Heart right ventricle (tissue), 16 donors: ENCODE data around the gene RFX3. TPM values are rescaled to one million over a fixed set of nuclear protein-coding genes. Genes with fewer than 3 reads are reported as not detected.

Experiments
- ATAC-seq, 8 donors: fragments of 200-7000 bp; cut with Tn5 transposase; one replicate each; pipeline ENCODE4 v1.9.1; 2020; ENCODE audit warnings: mild to moderate bottlenecking in 8 of 8, moderate library complexity in 8 of 8, moderate number of reproducible peaks in 1 of 8
- DNase-seq, 2 donors: peaks; one replicate each; pipeline ENCODE4 v3.0.0-alpha.2; 2020
- H3K27ac ChIP-seq, 10 donors: fragments of 200-600 bp; sonication (generic) in 2 of 10; one replicate each; pipeline versions ENCODE4 v1.5.0 to v1.8.0; 2020 to 2022; ENCODE audit warnings: mild to moderate bottlenecking in 3 of 10
- H3K27me3 ChIP-seq, 7 donors: fragments of 200-600 bp; one replicate each; pipeline ENCODE4 v1.8.0; 2021 to 2022; ENCODE audit warnings: mild to moderate bottlenecking in 2 of 7
- H3K36me3 ChIP-seq, 9 donors: fragments of 200-600 bp; sonication (generic) in 1 of 9; one replicate each; pipeline versions ENCODE4 v1.5.0 to v1.8.0; 2020 to 2022; ENCODE audit warnings: mild to moderate bottlenecking in 2 of 9
- H3K4me1 ChIP-seq, 9 donors: fragments of 200-600 bp; sonication (generic) in 1 of 9; one replicate each; pipeline versions ENCODE4 v1.5.0 to v1.8.0; 2020 to 2022; ENCODE audit warnings: mild to moderate bottlenecking in 4 of 9
- H3K4me3 ChIP-seq, 10 donors: fragments of 200-600 bp; sonication (generic) in 2 of 10; one replicate each; pipeline versions ENCODE4 v1.5.0 to v1.8.0; 2020 to 2022; ENCODE audit warnings: mild to moderate bottlenecking in 7 of 10, moderate library complexity in 2 of 10
- H3K9me3 ChIP-seq, 11 donors: fragments of 200-600 bp in 10 of 11; sonication (generic) in 2 of 11; one replicate each; pipeline versions ENCODE4 v1.5.0 to v1.8.0; 2013 to 2022; ENCODE audit warnings: mild to moderate bottlenecking in 2 of 11, control low read depth in 1 of 11, moderate library complexity in 1 of 11
- CTCF ChIP-seq, 9 donors: fragments of 200-600 bp; sonication (generic) in 2 of 9; IDR thresholded peaks; one replicate each; pipeline versions ENCODE4 v1.5.0 to v1.8.0; 2021 to 2022; ENCODE audit warnings: antibody characterized with exemption in 9 of 9, mild to moderate bottlenecking in 5 of 9, moderate library complexity in 1 of 9
- whole genome bisulfite sequencing, 2 donors: extraction: QIAGEN DNeasy Blood & Tissue Kit; methylation state at CpG; one replicate each; pipeline ENCODE4 v1.1.7; 2013; ENCODE audit warnings: inconsistent platforms in 1 of 2; 5-methylcytosine and 5-hydroxymethylcytosine counted together
- intact Hi-C, 10 donors: fragments of 100-400 bp; cut with DNase I; formaldehyde crosslinking; loops; one replicate each; pipeline versions ENCODE4 v1.11.1 to v1.14.2; 2022
- polyA plus RNA-seq, 2 donors: library from polyadenylated mRNA; stranded (reverse); fragments of 200-250 nt; gene quantifications; one replicate each; pipeline ENCODE4 v1.2.3, GENCODE V29; 2013
- total RNA-seq, 10 donors: library from RNA; stranded (reverse); fragmentation: NEBNext Ultra II Directional in 3 of 10; extraction: Animal tissue kit (Norgen Biotek cat#: 25700) in 3 of 10; gene quantifications; one replicate each; pipeline versions ENCODE4 v1.2.1 to v1.2.4, GENCODE V29; 2021 to 2023
- donor health status: Arrhythmogenic right ventricular cardiomyopathy.
- donor health status: ischemic (EF 13 %, LVEDD 7.1; RV severe dilation, severe dysfunction).
- donor health status: healthy with polysubstance abuse.
- donor health status: DM: no; HTN: yes; CAD: no.
- donor health status: DM: no; HTN: no; CAD: no.
- donor health status: ischemic (EF 25% LVEDD 6.9; RV normal size, moderate dysfunction).
- donor health status: ischemic (EF 25% LVEDD 5.7; RV mildly dilated, moderate dysfunction).
- donor health status: healthy.
- donor health status: DM: yes; HTN: yes; CAD: no.
- donor health status: Ischemic cardiomyopathy.
- donor health status: ischemic (EF 35%, LVEDD 5.7; RV mildly dilated, moderate dysfunction).
- donor health status: nonischemic (EF 11% LVEDD 7.7; RV severe dilation, severe dysfunction).
- donor health status: DM: yes; HTN: yes; CAD: no.
- donor health status: PGD.
- donor health status: ischemic (EF 29% LVEDD 5.4; RV normal size, mild dysfunction).
- donor health status: nonischemic (EF 23%, LVEDD 6.1; RV moderate dilation, normal function).

Gene RFX3
- total and polyA plus RNA-seq, 12 donors = 0.43 to 5.9 (median 3.5) TPM

GRCh38 chr9:3526165-3526996 lies 580 bp upstream of the RFX3 start:
- H3K27ac ChIP-seq = peak overlapping the region; percentile 99 to 100 (median 100)
- H3K4me1 ChIP-seq = peaks cover 0 to 38% (median 28%) of the 10 kb centered on the region in 9 donors
- H3K9me3 ChIP-seq = no peaks in the 10 kb centered on the region
- peak; percentile 89 to 90 for DNase-seq
- intact Hi-C loops = loop anchor here in 5 of 10 donors (5.0 to 10.0 kb wide), 5 partner anchors 52 to 684 kb away; partner anchors contain the start of gene PUM3 (in 3 of the 5)
- H3K27me3 ChIP-seq = no peaks in the 10 kb centered on the region
- 0 to 1% methylated on average over 74 of the region's 74 CpGs for WGBS, 2 donors
- peak overlapping the region; percentile 64 to 90 (median 80) for H3K4me3 ChIP-seq
- ATAC-seq = peak; percentile 93 to 98 (median 96)
- H3K36me3 ChIP-seq = peaks cover 0 to 12% (median 0%) of the 10 kb centered on the region in 9 donors
- TF ChIP-seq CTCF (IDR thresholded peaks at IDR 0.05) = peak in 1 of 9 donors; percentile 1

GRCh38 chr9:3525096-3525835 lies 535 bp downstream of the RFX3 start:
- Histone ChIP-seq H3K36me3 (peaks cover 0 to 3% (median 0%) of the 10 kb centered on the region in 9 donors), H3K4me1 (peaks cover 0 to 38% (median 28%) of the 10 kb centered on the region in 9 donors), H3K27me3 (no peaks in the 10 kb centered on the region), H3K4me3 (peak overlapping the region; percentile 64 to 90 (median 80)), H3K9me3 (no peaks in the 10 kb centered on the region), H3K27ac (peak overlapping the region; percentile 32 to 100 (median 100))
- intact Hi-C loops = loop anchor here in 5 of 10 donors (5.0 to 10.0 kb wide), 5 partner anchors 50 to 683 kb away; partner anchors contain the start of gene PUM3 (in 3 of the 5)
- DNase-seq (peak in 1 of 2 donors; percentile 41), ATAC-seq (peak in 6 of 8 donors; percentile 4 to 15 (median 9))
- WGBS, 2 donors = 1% methylated on average over 43 of the region's 43 CpGs
- no peak for TF ChIP-seq CTCF (IDR thresholded peaks at IDR 0.05)

GRCh38 chr9:3521966-3522365 lies 3.8 kb downstream of the RFX3 start:
- no peaks in the 10 kb centered on the region for H3K36me3 ChIP-seq
- H3K9me3 ChIP-seq = no peaks in the 10 kb centered on the region
- H3K27ac ChIP-seq = no peak overlapping the region
- DNase-seq (no peak), ATAC-seq (no peak)
- no peak for TF ChIP-seq CTCF (IDR thresholded peaks at IDR 0.05)
- intact Hi-C loops = loop anchor here in 4 of 10 donors (2.0 to 10.0 kb wide), 3 partner anchors 47 to 677 kb away; partner anchors contain the start of gene PUM3 (in 2 of the 4)
- H3K4me3 ChIP-seq = no peak overlapping the region
- peaks cover 0 to 21% (median 11%) of the 10 kb centered on the region in 9 donors for H3K4me1 ChIP-seq
- no peaks in the 10 kb centered on the region for H3K27me3 ChIP-seq
- WGBS, 2 donors = 98 to 100% methylated on average over 1 of the region's 1 CpG

GRCh38 chr9:3520564-3520963 lies 5.2 kb downstream of the RFX3 start:
- DNase-seq (no peak), ATAC-seq (no peak)
- 89% methylated on average over 4 of the region's 4 CpGs for WGBS, 2 donors
- intact Hi-C loops = loop anchor here in 4 of 10 donors (2.0 to 10.0 kb wide), 3 partner anchors 46 to 676 kb away; partner anchors contain the start of gene PUM3 (in 2 of the 4)
- Histone ChIP-seq H3K9me3 (no peaks in the 10 kb centered on the region), H3K4me3 (no peak overlapping the region), H3K27ac (no peak overlapping the region), H3K36me3 (no peaks in the 10 kb centered on the region), H3K4me1 (peaks cover 0 to 22% (median 11%) of the 10 kb centered on the region in 9 donors), H3K27me3 (no peaks in the 10 kb centered on the region)
- no peak for TF ChIP-seq CTCF (IDR thresholded peaks at IDR 0.05)
